HG02840 (cell line): Measurements from ENCODE around the gene ACTR6.
"Not testable (repeated sequence)": the region's sequence is repeated elsewhere in the genome, so short reads cannot be mapped to it uniquely, and the experiment has no call there.

Experiments
- ATAC-seq: cut with Tn5 transposase; IDR thresholded peaks from one replicate; pipeline ENCODE4 v1.9.1; 2021; ENCODE audit warnings: mild to moderate bottlenecking, moderate library complexity, moderate number of reproducible peaks; ENCODE audit not compliant: unreplicated experiment, low FRiP score

Gene ACTR6

DNA sequence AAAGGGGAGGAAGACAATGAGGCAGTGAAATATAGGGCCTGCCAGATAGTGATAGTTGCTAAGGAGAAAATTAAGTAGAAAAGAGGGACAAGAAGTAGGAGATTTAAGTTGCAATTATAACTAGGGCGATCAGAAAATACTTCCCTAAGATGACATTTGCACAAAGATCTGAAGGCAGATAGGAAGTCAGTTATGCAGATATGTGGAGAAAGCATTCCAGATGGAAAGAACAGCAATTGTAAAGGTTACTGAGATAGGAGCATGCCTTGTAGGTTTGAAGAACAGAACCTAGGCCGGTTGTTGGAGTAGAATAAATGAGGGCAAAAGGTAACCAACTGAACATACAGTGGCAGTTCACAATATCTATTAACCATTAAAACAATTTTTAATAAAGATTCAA lies 21.4 kb upstream of the ACTR6 start:
- ATAC-seq: no peak

DNA sequence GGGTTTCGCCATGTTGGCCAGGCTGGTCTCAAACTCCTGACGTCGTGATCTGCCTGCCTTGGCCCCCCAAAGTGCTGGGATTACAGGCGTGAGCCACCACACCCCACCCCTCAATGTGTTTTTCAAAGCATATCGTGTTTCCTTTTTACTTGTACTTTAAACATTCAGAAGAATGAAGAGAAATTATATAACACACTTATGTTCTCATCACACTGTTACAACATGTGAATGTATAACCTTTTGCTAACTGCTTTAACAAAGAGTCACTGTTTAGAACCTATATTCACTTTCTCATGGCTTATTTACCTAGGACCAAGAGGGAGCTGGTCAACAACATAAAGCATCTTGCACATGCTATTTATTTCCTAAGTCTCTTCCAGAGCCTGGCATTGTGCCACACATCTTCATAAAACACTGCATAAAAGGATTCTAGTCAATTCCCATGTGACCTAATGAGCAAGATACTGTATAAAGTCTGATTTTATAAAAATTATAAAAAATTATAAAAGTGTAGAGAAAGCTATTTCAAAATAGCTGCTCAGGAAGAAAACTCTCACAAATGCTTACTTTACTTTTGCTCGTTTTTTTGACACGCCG lies 16.0 kb upstream of the ACTR6 start:
- no peak for ATAC-seq

- peak; percentile 71 for ATAC-seq
These were observed 15.2 kb upstream of the ACTR6 start for GRCh38 chr12:100185361-100185894.

DNA sequence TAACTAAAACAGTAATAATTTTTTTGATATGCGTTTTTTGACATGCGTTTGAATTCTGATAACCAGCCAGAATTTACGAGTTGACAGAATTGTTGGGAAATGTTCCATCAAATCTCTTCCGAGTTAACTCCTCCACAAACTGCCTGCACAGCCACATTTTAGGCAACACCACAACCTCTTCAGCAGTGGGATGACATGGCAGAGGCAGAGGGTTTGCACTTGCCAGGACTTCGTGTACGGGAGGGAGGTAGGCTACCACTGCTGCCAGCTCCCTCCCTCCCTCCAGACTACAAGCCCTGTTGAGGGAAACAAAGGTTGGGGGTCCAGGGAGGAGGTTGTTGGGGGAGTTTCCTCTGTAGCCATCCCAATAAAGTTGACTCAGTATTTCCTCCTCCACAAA lies 14.5 kb upstream of the ACTR6 start:
- ATAC-seq: no peak

DNA sequence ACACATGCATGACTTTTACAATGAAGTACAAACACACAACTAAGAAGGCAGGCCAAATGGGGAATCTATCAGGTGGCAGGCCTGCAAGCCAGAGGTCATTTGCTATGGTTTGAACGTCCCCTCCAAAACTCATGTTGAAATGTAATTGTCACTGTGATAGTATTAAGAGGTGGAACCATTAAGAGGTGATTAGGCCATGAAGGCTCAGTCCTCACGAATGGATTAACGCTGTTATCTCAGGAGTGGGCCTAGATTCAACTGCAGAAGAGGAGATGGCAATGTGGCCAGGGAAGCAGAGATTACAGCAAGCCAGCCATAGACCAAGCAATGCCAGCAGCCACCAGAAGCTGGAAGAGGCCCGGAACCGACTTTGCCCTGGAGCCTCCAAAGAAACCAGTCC lies 13.5 kb upstream of the ACTR6 start:
- ATAC-seq: no peak

GRCh38 chr12:100187857-100188519 lies 12.6 kb upstream of the ACTR6 start:
- ATAC-seq: no peak

DNA sequence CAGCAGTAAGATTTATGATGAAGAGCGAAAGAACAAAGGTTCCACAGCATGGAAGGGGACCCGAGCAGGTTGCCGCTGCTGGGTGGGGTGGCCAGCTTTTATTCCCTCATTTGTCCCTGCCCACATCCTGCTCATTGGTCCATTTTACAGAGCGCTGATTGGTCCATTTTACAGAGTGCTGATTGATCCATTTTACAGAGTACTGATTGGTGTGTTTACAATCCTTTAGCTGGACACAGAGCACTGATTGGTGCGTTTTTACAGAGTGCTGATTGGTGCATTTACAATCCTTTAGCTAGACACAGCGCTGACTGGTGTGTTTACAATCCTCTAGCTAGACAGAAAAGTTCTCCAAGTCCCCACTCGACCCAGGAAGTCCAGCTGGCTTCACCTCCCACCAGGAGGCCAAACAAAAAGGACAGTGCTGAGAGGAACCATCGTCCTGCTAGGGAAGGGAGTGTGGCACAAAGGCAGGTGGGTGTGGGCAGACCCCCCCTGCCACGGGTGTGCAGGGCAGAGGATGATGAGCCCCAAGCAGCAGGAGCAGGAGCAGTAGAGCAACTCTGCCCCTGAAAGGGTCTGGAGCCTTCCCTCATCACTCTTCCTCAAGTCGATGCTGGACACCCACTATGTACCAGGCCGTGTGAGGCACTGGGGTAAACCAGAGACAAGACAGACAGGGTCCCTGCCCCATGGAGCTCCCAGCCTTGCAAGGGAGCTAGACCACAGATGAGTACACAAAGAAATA lies 11.6 kb upstream of the ACTR6 start:
- ATAC-seq: not testable (repeated sequence)

GRCh38 chr12:100189636-100190394 lies 10.8 kb upstream of the ACTR6 start:
- no peak for ATAC-seq

DNA sequence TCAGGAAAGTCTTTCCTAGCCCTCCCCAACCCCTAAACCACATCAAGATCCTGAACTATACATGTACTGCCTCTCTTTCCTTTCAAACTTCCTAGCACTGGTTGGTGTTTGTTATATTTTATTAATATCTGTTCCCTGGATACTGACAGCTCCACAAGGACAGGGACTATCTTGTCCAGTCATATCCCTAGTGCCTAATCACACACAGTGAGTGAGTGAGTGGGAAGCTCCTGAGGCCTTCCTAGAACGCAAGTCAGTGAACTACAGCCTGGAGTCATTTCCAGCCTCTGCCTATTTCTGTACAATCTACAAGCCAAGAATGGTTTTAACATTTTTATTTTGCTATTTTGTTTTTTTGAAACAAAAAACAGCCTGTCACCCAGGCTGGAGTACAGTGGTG lies 7.5 kb upstream of the ACTR6 start:
- no peak for ATAC-seq

DNA sequence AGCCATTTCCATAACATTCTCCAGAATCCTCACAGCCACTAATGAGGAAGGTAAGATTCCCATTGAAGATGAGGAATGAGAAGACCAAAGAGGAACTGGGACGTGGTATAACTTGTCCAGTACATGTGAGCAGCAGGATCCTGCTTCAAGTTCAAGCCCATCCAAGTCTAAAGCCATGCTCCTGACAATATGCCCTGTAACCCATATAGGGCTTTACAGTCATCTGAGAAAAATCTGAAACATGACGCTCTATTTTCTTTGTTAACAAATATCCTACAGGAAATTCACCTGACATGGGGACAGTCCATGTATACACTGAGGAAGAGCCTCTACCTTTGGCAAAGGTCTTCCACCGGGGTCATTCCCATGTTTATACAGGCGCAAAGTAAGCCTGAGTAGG lies 3.1 kb upstream of the ACTR6 start:
- no peak for ATAC-seq

- ATAC-seq: no peak
These were observed 1.6 kb upstream of the ACTR6 start for GRCh38 chr12:100199023-100199346.

DNA sequence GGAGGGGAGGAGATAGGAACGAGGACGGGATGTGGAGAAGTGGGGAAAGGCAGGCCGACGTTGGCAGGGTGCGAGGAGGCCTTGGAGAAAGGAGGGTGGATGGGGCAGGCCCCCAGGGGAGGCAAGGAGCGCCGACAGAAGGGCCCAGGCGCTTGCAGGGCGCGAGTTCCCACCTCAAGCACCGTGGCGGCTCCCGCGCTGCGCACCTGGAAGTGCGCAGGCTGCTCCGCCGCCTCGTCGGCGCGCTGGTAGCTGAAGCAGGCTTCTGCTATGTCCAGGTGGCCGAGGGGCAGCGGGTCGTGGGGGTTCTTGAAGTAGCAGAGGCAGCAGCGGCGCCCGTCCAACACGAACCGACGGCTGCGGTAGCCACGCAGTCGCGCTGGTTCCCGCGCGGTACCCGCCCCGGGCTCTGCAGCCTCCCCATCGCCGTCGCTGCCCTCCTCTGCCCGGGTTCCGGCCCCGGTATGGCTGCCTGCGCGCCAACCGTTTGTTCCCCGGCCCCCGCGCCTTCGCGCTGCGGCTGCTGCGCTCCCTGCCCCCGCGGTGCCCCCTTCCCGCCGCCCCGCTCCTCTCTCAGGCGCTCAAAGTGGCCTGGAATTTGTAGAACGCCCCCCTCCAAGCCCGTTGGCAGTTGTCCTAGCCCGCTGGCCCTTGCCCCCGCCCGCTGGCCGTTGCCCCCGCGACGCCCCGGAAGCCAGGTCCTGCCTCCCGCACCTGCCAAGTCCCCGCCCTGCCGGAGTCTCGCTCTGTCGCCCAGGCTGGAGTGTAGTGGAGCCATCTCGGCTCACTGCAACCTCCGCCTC lies 1.1 kb upstream of the ACTR6 start:
- peak; percentile 76 for ATAC-seq

DNA sequence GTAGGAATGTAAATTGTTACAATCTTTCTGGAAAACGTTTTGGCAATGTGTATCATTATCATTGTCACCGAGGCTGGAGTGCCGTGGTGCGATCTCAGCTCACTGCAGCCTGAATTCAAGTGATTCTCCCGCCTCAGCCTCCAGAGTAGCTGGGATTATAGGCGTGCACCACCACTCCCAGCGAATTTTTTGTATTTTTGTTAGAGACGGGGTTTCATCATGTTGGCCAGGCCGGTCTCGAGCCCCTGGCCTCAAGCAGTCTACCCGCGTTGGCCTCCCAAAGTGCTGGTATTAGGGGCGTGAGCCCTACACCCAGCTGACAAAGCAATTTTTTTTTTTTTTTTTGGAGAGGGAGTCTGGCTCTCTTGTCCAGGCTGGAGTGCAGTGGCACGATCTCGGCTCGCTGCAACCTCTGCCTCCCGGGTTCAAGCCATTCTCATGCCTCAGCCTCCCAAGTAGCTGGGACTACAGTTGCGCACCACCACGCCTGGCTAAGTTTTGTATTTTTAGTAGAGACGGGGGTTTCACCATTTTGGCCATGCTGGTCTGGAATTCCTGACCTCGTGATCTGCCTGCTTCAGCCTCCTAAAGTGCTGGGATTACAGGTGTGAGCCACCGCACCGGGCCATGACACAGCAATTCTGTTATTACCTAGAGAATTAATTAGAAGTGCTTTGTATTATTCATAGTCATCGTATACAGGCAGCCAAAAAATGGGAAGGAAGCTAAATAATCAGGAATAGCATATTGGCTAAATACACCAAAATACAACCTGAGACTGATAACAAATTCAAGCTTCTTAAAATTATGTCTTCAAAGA lies 1.2 kb downstream of the ACTR6 start:
- no peak for ATAC-seq

GRCh38 chr12:100207311-100207710 lies 6.7 kb downstream of the ACTR6 start:
- ATAC-seq: no peak

- ATAC-seq: no peak
These were observed 8.2 kb downstream of the ACTR6 start for GRCh38 chr12:100208834-100209233.

- no peak for ATAC-seq
These were observed 11.1 kb downstream of the ACTR6 start for GRCh38 chr12:100211698-100212097.

- no peak for ATAC-seq
These were observed 12.6 kb downstream of the ACTR6 start for GRCh38 chr12:100213016-100213891.

- no peak for ATAC-seq
These were observed 13.9 kb downstream of the ACTR6 start for GRCh38 chr12:100214518-100214917.
